Activated T-helper 1 cell treated with anti-CD3 and anti-CD28 coated beads, Interleukin-12 subunit alpha, Interleukin-12 subunit beta, Interleukin-2, Interleukin-4 antibody, amounts not matched to agents 30 ng/mL and 10 ng/mL and 1 ng/mL, durations not matched to agents 14 hours and 24 hours and 36 hours (primary cell): ENCODE results near the gene UGT2B17. TPM values are rescaled to one million over a fixed set of nuclear protein-coding genes. Genes with fewer than 3 reads are reported as not detected.

ENCODE experiments used
- DNase-seq: peaks from one replicate; pipeline ENCODE4 v3.0.0; 2021; ENCODE audit warnings: low spot score
- H3K27ac Mint-ChIP-seq: one replicate; pipeline ENCODE4 v1.8.0; 2021; ENCODE audit warnings: mild to moderate bottlenecking, mixed read lengths
- H3K27me3 Mint-ChIP-seq: one replicate; pipeline ENCODE4 v1.8.0; 2022; ENCODE audit warnings: mild to moderate bottlenecking, moderate library complexity, mixed read lengths; ENCODE audit not compliant: insufficient read depth
- H3K36me3 Mint-ChIP-seq: one replicate; pipeline ENCODE4 v1.8.0; 2021; ENCODE audit warnings: low read depth, mixed read lengths
- H3K4me1 Mint-ChIP-seq: one replicate; pipeline ENCODE4 v1.8.0; 2021; ENCODE audit warnings: low read depth, mixed read lengths
- H3K4me3 Mint-ChIP-seq: one replicate; pipeline ENCODE4 v1.8.0; 2021; ENCODE audit warnings: mild to moderate bottlenecking, moderate library complexity, mixed read lengths
- H3K9me3 Mint-ChIP-seq: one replicate; pipeline ENCODE4 v1.8.0; 2021; ENCODE audit warnings: mixed read lengths
- intact Hi-C: fragments of 100-400 bp; cut with micrococcal nuclease; formaldehyde crosslinking; loops from one replicate; pipeline ENCODE4 v1.15.1; 2024
- total RNA-seq: library from RNA; stranded (reverse); gene quantifications from 2 replicates; pipeline ENCODE4 v1.2.3, GENCODE V29; 2022

Gene UGT2B17
- total RNA-seq, 1 donor from 2014 or later, result not detected

GRCh38 chr4:68494688-68495087, 81.4 kb downstream of the UGT2B17 start:
- intact Hi-C loops, result loop anchor here (10.0 kb wide), 1 partner anchor 530 kb away; no protein-coding TSS in a partner anchor
- Mint-ChIP-seq H3K27ac (no peak overlapping the region), H3K27me3 (peaks cover 6% of the 10 kb centered on the region), H3K4me3 (no peak overlapping the region), H3K4me1 (no peaks in the 10 kb centered on the region), H3K9me3 (no peaks in the 10 kb centered on the region), H3K36me3 (no peaks in the 10 kb centered on the region)
- no peak for DNase-seq

- no peaks in the 10 kb centered on the region for H3K36me3 Mint-ChIP-seq
- intact Hi-C loops, result loop anchor here (10.0 kb wide), 1 partner anchor 534 kb away; no protein-coding TSS in a partner anchor
- no peak for DNase-seq
These were observed 85.2 kb downstream of the UGT2B17 start for GRCh38 chr4:68490826-68491457.

GRCh38 chr4:68489338-68489737, 86.8 kb downstream of the UGT2B17 start:
- Mint-ChIP-seq H3K36me3 (no peaks in the 10 kb centered on the region), H3K9me3 (no peaks in the 10 kb centered on the region), H3K27ac (no peak overlapping the region), H3K4me1 (no peaks in the 10 kb centered on the region), H3K27me3 (peaks cover 5% of the 10 kb centered on the region), H3K4me3 (no peak overlapping the region)
- intact Hi-C loops, result no loop called here
- no peak for DNase-seq

More at GRCh38 chr4:68490826-68491457, 85.2 kb downstream of the UGT2B17 start:
- H3K4me1 Mint-ChIP-seq, result no peaks in the 10 kb centered on the region
- H3K27me3 Mint-ChIP-seq, result peaks cover 5% of the 10 kb centered on the region
- no peak overlapping the region for H3K27ac Mint-ChIP-seq
- H3K4me3 Mint-ChIP-seq, result no peak overlapping the region
- H3K9me3 Mint-ChIP-seq, result no peaks in the 10 kb centered on the region

Other genes with a start within 250 kb of the UGT2B17 start
- 75.6 and 82.3 TPM in 2 replicates for gene YTHDC1, start 226.2 kb downstream of the UGT2B17 start, total RNA-seq
- not detected in 2 replicates for gene TMPRSS11E, start 128.9 kb downstream of the UGT2B17 start, total RNA-seq
- not detected in 2 replicates for gene UGT2B15, start 94.3 kb upstream of the UGT2B17 start, total RNA-seq
- gene UGT2B10, start 239.7 kb upstream of the UGT2B17 start, total RNA-seq, result not detected in 2 replicates